ENCODE results near the gene SMIM33.

DNA sequence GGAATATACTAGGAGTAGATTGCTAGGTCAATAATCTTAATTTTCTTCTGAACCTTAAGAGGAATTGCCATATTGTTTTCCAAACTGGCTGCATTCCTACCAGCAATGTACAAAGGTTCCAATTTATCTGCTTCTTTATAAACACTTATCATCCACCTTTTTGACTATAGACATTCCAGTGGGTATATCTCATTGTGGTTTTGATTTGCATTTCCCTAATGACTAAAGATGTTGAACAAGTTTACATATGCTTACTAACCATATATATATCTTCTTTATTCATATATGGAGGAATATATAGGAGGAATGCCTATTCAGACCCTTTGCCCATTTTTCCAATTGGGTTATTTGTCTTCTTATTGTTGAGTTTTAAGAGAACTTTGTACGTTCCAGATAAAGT is 39.1 kb upstream of the SMIM33 start:
- TF ChIP-seq POLR2A (IDR thresholded peaks at IDR 0.05) (no peak), EP300 (IDR thresholded peaks at IDR 0.05) (no peak)
- TF ChIP-seq, protein P1, sequence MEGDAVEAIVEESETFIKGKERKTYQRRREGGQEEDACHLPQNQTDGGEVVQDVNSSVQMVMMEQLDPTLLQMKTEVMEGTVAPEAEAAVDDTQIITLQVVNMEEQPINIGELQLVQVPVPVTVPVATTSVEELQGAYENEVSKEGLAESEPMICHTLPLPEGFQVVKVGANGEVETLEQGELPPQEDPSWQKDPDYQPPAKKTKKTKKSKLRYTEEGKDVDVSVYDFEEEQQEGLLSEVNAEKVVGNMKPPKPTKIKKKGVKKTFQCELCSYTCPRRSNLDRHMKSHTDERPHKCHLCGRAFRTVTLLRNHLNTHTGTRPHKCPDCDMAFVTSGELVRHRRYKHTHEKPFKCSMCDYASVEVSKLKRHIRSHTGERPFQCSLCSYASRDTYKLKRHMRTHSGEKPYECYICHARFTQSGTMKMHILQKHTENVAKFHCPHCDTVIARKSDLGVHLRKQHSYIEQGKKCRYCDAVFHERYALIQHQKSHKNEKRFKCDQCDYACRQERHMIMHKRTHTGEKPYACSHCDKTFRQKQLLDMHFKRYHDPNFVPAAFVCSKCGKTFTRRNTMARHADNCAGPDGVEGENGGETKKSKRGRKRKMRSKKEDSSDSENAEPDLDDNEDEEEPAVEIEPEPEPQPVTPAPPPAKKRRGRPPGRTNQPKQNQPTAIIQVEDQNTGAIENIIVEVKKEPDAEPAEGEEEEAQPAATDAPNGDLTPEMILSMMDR (IDR thresholded peaks at IDR 0.05): no peak
